CMK (cell line): ENCODE measurements around the gene CEP20.

Source experiments
- DNase-seq: peaks from one replicate; pipeline ENCODE4 v3.0.0-alpha.2; 2010; ENCODE audit warnings: low read depth

Gene CEP20

GRCh38 chr16:15830832-15831451 lies 57.5 kb downstream of the CEP20 start:
- no peak for DNase-seq

GRCh38 chr16:15829460-15829859 lies 58.9 kb downstream of the CEP20 start:
- no peak for DNase-seq

- no peak for DNase-seq
Observed at GRCh38 chr16:15827709-15828343, 60.6 kb downstream of the CEP20 start.

- DNase-seq = no peak
Observed at GRCh38 chr16:15827299-15827698, 61.1 kb downstream of the CEP20 start.

GRCh38 chr16:15825750-15826305 lies 62.6 kb downstream of the CEP20 start:
- no peak for DNase-seq

GRCh38 chr16:15822957-15823356 lies 65.4 kb downstream of the CEP20 start:
- no peak for DNase-seq

GRCh38 chr16:15820837-15821236 lies 67.6 kb downstream of the CEP20 start:
- no peak for DNase-seq

- no peak for DNase-seq
Observed at GRCh38 chr16:15819046-15819445, 69.4 kb downstream of the CEP20 start.

GRCh38 chr16:15817446-15817845 lies 71.0 kb downstream of the CEP20 start:
- DNase-seq = no peak

GRCh38 chr16:15816228-15816627 lies 72.2 kb downstream of the CEP20 start:
- DNase-seq = no peak
